Measurements from ENCODE around the gene SMYD3. TPM values are rescaled to one million over a fixed set of nuclear protein-coding genes. Genes with fewer than 3 reads are reported as not detected.

Gene SMYD3
- total and polyA plus RNA-seq, 9 of the 15 experiments (the other 6 are each of a cell fraction or from before 2014, with no cell fraction given) = 128 to 440 (median 197) TPM

GRCh38 chr1:246304484-246305259 is 202.4 kb downstream of the SMYD3 start (continued):
- TF ChIP-seq ZNF639 (CRISPR knock-in tag; conservative IDR thresholded peaks at IDR 0.05 in 1 of 2, IDR thresholded peaks at IDR 0.05 in 1 of 2) (peak in 1 of 2 experiments; percentile 52; a peak in 1 of 4 replicates), SMARCB1 (IDR thresholded peaks at IDR 0.05; ENCODE audit: insufficient read length, low read depth) (no peak), ZNF592 (IDR thresholded peaks at IDR 0.05) (peak; percentile 55; the same call in 1 of the 2 replicates), FOXM1 (IDR thresholded peaks at IDR 0.05; ENCODE audit: low read depth) (peak; percentile 22; the same call in 1 of the 2 replicates), FOXM1 (CRISPR knock-in tag; IDR thresholded peaks at IDR 0.05; ENCODE audit: low read depth) (no peak), NFIX (CRISPR knock-in tag; IDR thresholded peaks at IDR 0.05; ENCODE audit: low read depth) (no peak), DDX20 (tag; IDR thresholded peaks at IDR 0.05; ENCODE audit: low read depth) (peak; percentile 55; the same call in 1 of the 2 replicates), CEBPG (CRISPR knock-in tag; IDR thresholded peaks at IDR 0.05) (no peak), CEBPG (tag; conservative IDR thresholded peaks at IDR 0.05 in 1 of 2, IDR thresholded peaks at IDR 0.05 in 1 of 2) (no peak), RAD21 (CRISPR knock-in tag; conservative IDR thresholded peaks at IDR 0.05 in 1 of 2, IDR thresholded peaks at IDR 0.05 in 1 of 2) (0 out of 4 replicates have a peak, but pooled peaks of 1 of the 2 experiments have one; percentile 7)

Measured in K562 (cell line).